Progenitor cell of endocrine pancreas (in vitro differentiated cells): ENCODE results near the gene PMPCA. TPM values are rescaled to one million over a fixed set of nuclear protein-coding genes. Genes with fewer than 3 reads are reported as not detected.

ENCODE experiments used
- DNase-seq: peaks from one replicate; pipeline ENCODE4 v3.0.0; 2021; ENCODE audit warnings: low spot score; ENCODE audit not compliant: unreplicated experiment
- H3K27ac Mint-ChIP-seq: 2 replicates; pipeline ENCODE4 v1.8.0; 2021; ENCODE audit warnings: mild to moderate bottlenecking, moderate library complexity, mixed read lengths
- H3K27me3 Mint-ChIP-seq: 2 replicates; pipeline ENCODE4 v1.8.0; 2021; ENCODE audit warnings: mixed read lengths
- H3K36me3 Mint-ChIP-seq: 2 replicates; pipeline ENCODE4 v1.8.0; 2022; ENCODE audit warnings: mixed read lengths; ENCODE audit not compliant: insufficient read depth
- H3K4me1 Mint-ChIP-seq: 2 replicates; pipeline ENCODE4 v1.8.0; 2021; ENCODE audit warnings: low read depth, mixed read lengths
- H3K4me3 Mint-ChIP-seq: 2 replicates; pipeline ENCODE4 v1.8.0; 2021; ENCODE audit warnings: low read depth, mild to moderate bottlenecking, moderate library complexity, mixed read lengths
- H3K9me3 Mint-ChIP-seq: 2 replicates; pipeline ENCODE4 v1.8.0; 2021; ENCODE audit warnings: low read depth, mixed read lengths
- total RNA-seq: library from RNA; stranded (reverse); gene quantifications from 2 replicates; pipeline ENCODE4 v1.2.1, GENCODE V29; 2021
- TF ChIP-seq, protein P1 (sequence below): fragments of 200-600 bp; sonication (generic); IDR thresholded peaks from one replicate; pipeline ENCODE4 v1.5.0; 2021; ENCODE audit warnings: antibody characterized with exemption, mild to moderate bottlenecking; ENCODE audit not compliant: unreplicated experiment

Gene PMPCA
- total RNA-seq, 1 donor from 2014 or later: 68.3 TPM

DNA sequence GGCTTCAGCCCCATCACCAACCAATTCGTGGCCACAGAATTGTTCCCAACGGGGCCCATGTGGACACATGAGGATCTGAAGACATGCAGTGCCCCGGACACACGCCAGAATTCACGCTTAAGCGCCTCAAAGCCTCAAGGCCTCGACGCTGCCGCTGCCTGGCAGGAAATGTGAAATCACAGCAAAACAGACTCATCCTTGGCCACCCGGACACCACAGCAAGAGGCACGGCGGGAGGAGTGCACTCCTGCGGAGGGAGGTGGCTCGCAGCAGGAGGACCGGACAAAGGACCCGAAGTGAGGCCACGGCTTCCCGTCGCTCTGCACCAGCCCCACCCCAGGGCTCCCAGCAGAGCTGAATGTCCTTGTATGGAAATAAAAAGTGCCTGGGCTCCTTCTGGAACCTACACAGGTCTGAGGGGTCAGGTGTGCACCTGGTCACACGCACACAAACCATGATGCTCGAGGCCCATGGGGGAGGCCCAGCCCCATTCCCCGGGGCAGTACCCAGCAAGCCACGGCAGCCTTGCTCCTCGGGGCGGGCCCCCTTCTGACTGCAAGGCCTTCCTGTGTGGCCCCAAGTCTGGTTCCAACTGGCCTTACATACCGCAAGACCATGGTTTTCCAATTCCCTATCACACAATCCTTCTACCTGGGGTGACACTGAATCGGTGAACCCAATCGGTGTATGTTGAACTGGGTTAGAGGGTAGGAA lies 62.3 kb downstream of the PMPCA start:
- no peak overlapping the region for H3K27ac Mint-ChIP-seq
- H3K4me3 Mint-ChIP-seq: no peak overlapping the region
- DNase-seq: no peak
- TF ChIP-seq, protein P1, sequence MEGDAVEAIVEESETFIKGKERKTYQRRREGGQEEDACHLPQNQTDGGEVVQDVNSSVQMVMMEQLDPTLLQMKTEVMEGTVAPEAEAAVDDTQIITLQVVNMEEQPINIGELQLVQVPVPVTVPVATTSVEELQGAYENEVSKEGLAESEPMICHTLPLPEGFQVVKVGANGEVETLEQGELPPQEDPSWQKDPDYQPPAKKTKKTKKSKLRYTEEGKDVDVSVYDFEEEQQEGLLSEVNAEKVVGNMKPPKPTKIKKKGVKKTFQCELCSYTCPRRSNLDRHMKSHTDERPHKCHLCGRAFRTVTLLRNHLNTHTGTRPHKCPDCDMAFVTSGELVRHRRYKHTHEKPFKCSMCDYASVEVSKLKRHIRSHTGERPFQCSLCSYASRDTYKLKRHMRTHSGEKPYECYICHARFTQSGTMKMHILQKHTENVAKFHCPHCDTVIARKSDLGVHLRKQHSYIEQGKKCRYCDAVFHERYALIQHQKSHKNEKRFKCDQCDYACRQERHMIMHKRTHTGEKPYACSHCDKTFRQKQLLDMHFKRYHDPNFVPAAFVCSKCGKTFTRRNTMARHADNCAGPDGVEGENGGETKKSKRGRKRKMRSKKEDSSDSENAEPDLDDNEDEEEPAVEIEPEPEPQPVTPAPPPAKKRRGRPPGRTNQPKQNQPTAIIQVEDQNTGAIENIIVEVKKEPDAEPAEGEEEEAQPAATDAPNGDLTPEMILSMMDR: no peak
- no peaks in the 10 kb centered on the region for H3K4me1 Mint-ChIP-seq
- H3K36me3 Mint-ChIP-seq: peaks cover 5% of the 10 kb centered on the region
- no peaks in the 10 kb centered on the region for H3K27me3 Mint-ChIP-seq
- no peaks in the 10 kb centered on the region for H3K9me3 Mint-ChIP-seq

DNA sequence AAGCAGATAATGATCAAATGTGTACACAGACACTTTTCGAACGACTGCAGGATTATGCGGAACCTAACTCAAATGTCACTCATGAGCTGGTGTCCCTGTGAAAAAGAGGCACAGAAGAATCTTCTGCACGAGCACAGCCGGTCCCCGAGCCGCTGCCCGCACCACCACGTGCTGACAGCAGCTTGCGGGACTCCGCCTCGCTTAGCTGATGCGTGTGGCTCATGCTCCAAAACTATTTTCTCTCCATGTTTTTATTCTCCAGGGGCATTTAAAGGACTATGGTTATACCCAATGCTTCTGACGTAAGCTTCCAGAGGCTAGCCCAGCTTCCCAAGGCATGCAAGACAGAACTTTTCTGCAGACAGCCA lies 62.9 kb downstream of the PMPCA start:
- TF ChIP-seq, protein P1: no peak
- Mint-ChIP-seq H3K9me3 (no peaks in the 10 kb centered on the region), H3K27me3 (no peaks in the 10 kb centered on the region), H3K27ac (no peak overlapping the region), H3K36me3 (peaks cover 5% of the 10 kb centered on the region), H3K4me1 (peaks cover under 1% of the 10 kb centered on the region), H3K4me3 (no peak overlapping the region)
- no peak for DNase-seq

Other genes with a start within 250 kb of the PMPCA start
- gene LHX3, start 205.5 kb upstream of the PMPCA start, total RNA-seq: not detected in 2 replicates
- 24.0 and 24.1 TPM in 2 replicates for gene QSOX2, start 164.8 kb upstream of the PMPCA start, total RNA-seq
- gene CCDC187, start 106.6 kb upstream of the PMPCA start, total RNA-seq: 1.2 and 1.4 TPM in 2 replicates
- gene GPSM1, start 83.1 kb upstream of the PMPCA start, total RNA-seq: 79.2 and 82.2 TPM in 2 replicates
- 16.2 and 18.4 TPM in 2 replicates for gene DNLZ, start 46.9 kb upstream of the PMPCA start, total RNA-seq
- 1.6 and 2.0 TPM in 2 replicates for gene CARD9, start 37.0 kb upstream of the PMPCA start, total RNA-seq
- 22.3 and 23.7 TPM in 2 replicates for gene SNAPC4, start 10.5 kb upstream of the PMPCA start, total RNA-seq
- gene ENTR1, start within 50 bp of the PMPCA start, total RNA-seq: 68.3 and 70.9 TPM in 2 replicates
- gene INPP5E, start 29.2 kb downstream of the PMPCA start, total RNA-seq: 25.1 and 26.2 TPM in 2 replicates
- 76.1 and 78.8 TPM in 2 replicates for gene SEC16A, start 72.4 kb downstream of the PMPCA start, total RNA-seq
- gene NOTCH1, start 135.4 kb downstream of the PMPCA start, total RNA-seq: 109 and 130 TPM in 2 replicates